Measurements from ENCODE around the gene RABEP1.

Gene RABEP1

GRCh38 chr17:5241861-5242671 is 40.0 kb upstream of the RABEP1 start:
- TF ChIP-seq, protein P1, sequence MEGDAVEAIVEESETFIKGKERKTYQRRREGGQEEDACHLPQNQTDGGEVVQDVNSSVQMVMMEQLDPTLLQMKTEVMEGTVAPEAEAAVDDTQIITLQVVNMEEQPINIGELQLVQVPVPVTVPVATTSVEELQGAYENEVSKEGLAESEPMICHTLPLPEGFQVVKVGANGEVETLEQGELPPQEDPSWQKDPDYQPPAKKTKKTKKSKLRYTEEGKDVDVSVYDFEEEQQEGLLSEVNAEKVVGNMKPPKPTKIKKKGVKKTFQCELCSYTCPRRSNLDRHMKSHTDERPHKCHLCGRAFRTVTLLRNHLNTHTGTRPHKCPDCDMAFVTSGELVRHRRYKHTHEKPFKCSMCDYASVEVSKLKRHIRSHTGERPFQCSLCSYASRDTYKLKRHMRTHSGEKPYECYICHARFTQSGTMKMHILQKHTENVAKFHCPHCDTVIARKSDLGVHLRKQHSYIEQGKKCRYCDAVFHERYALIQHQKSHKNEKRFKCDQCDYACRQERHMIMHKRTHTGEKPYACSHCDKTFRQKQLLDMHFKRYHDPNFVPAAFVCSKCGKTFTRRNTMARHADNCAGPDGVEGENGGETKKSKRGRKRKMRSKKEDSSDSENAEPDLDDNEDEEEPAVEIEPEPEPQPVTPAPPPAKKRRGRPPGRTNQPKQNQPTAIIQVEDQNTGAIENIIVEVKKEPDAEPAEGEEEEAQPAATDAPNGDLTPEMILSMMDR (IDR thresholded peaks at IDR 0.05) = no peak
- no peak for TF ChIP-seq ZFX (IDR thresholded peaks at IDR 0.05; ENCODE audit: borderline replicate concordance)
- no peak overlapping the region for H3K27ac ChIP-seq

- H3K27ac ChIP-seq = no peak overlapping the region
- TF ChIP-seq, protein P1 (IDR thresholded peaks at IDR 0.05) = no peak
- no peak for TF ChIP-seq ZFX (IDR thresholded peaks at IDR 0.05; ENCODE audit: borderline replicate concordance)
These were observed 34.5 kb upstream of the RABEP1 start for GRCh38 chr17:5247621-5248020.

DNA sequence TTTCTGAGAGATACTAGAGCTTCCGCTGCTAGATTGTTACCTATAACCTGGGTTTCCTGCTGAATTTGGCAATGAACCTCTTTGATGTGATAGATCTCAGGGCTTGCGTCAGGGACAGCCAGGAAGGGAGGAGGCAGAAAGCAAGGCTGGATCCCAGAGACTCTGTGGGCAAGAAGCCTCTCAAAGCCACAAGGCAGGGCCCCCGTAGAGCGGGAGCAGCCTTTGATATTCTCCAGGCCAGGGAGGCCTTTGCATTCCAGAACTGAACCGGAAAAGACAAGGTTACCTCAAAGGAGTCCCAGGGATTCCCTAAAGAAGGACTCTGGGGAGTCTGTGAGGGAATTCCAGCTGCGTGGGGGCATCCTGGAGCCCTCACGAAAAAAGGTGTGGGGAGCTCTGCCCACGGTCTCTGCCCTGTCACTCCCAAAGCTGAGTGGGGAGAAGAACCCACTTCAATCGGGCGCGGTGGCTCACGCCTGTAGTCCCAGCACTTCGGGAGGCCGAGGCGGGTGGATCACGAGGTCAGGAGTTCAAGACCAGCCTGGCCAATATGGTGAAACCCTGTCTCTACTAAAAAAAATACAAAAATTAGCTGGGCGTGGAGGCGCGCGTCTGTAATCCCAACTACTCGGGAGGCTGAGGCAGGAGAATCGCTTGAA is 33.1 kb upstream of the RABEP1 start:
- TF ChIP-seq, protein P1 (IDR thresholded peaks at IDR 0.05) = no peak
- no peak for TF ChIP-seq ZFX (IDR thresholded peaks at IDR 0.05; ENCODE audit: borderline replicate concordance)
- H3K27ac ChIP-seq = no peak overlapping the region

GRCh38 chr17:5249615-5250014 is 32.5 kb upstream of the RABEP1 start:
- no peak for TF ChIP-seq ZFX (IDR thresholded peaks at IDR 0.05; ENCODE audit: borderline replicate concordance)
- TF ChIP-seq, protein P1 (IDR thresholded peaks at IDR 0.05) = peak; percentile 80
- H3K27ac ChIP-seq = no peak overlapping the region

GRCh38 chr17:5254414-5254813 is 27.7 kb upstream of the RABEP1 start:
- H3K27ac ChIP-seq = peak overlapping the region; percentile 47; the same call in 1 of the 2 replicates
- TF ChIP-seq ZFX (IDR thresholded peaks at IDR 0.05; ENCODE audit: borderline replicate concordance) = no peak
- TF ChIP-seq, protein P1 (IDR thresholded peaks at IDR 0.05) = no peak

- TF ChIP-seq ZFX (IDR thresholded peaks at IDR 0.05; ENCODE audit: borderline replicate concordance) = no peak
- TF ChIP-seq, protein P1 (IDR thresholded peaks at IDR 0.05) = no peak
- peak overlapping the region; percentile 47 for H3K27ac ChIP-seq
These were observed 27.1 kb upstream of the RABEP1 start for GRCh38 chr17:5254903-5255521.
